Neutrophil (primary cell): ENCODE results near the gene CATSPER3.

Experiments used
- H3K27ac ChIP-seq: fragments of 200-600 bp; sonication (generic); 2 replicates; pipeline ENCODE4 v1.5.1; 2016; ENCODE audit warnings: mild to moderate bottlenecking, moderate library complexity
- H3K27me3 ChIP-seq: fragments of 200-600 bp; sonication (generic); 2 replicates; pipeline ENCODE4 v1.6.0; 2016; ENCODE audit warnings: mild to moderate bottlenecking
- H3K36me3 ChIP-seq: fragments of 200-600 bp; sonication (generic); 2 replicates; pipeline ENCODE4 v1.5.1; 2017
- H3K4me1 ChIP-seq, 2 experiments: fragments of 200-600 bp in 1 of 2; sonication (generic) in 1 of 2; 1 replicate in 1 of 2; 2 replicates in 1 of 2; pipeline versions ENCODE4 v1.5.1 to v1.6.1; 2013 to 2016; ENCODE audit warnings: low read depth in 1 of 2, low read length in 1 of 2, mild to moderate bottlenecking in 1 of 2, moderate library complexity in 1 of 2; ENCODE audit not compliant: control insufficient read depth in 1 of 2, insufficient read depth in 1 of 2
- H3K4me3 ChIP-seq, 2 experiments: fragments of 200-600 bp in 1 of 2; sonication (generic) in 1 of 2; 1 replicate in 1 of 2; 2 replicates in 1 of 2; pipeline ENCODE4 v1.5.1; 2013 to 2016; ENCODE audit warnings: low read depth in 1 of 2, low read length in 1 of 2, mild to moderate bottlenecking in 1 of 2, moderate library complexity in 1 of 2
- H3K9me3 ChIP-seq: fragments of 200-600 bp; sonication (generic); 2 replicates; pipeline ENCODE4 v1.5.1; 2016
- TF ChIP-seq, protein P1 (sequence below): fragments of 200-600 bp; sonication (generic); IDR thresholded peaks from 2 replicates; pipeline ENCODE4 v1.5.1; 2016; ENCODE audit warnings: antibody characterized with exemption

Gene CATSPER3

GRCh38 chr5:135041145-135041587 is 73.5 kb downstream of the CATSPER3 start:
- Histone ChIP-seq H3K9me3 (no peaks in the 10 kb centered on the region), H3K4me3 (no peak overlapping the region), H3K27ac (no peak overlapping the region), H3K27me3 (peaks cover 100% of the 10 kb centered on the region), H3K36me3 (no peaks in the 10 kb centered on the region), H3K4me1 (peaks cover 0 to 15% of the 10 kb centered on the region in 2 experiments)
- TF ChIP-seq, protein P1, sequence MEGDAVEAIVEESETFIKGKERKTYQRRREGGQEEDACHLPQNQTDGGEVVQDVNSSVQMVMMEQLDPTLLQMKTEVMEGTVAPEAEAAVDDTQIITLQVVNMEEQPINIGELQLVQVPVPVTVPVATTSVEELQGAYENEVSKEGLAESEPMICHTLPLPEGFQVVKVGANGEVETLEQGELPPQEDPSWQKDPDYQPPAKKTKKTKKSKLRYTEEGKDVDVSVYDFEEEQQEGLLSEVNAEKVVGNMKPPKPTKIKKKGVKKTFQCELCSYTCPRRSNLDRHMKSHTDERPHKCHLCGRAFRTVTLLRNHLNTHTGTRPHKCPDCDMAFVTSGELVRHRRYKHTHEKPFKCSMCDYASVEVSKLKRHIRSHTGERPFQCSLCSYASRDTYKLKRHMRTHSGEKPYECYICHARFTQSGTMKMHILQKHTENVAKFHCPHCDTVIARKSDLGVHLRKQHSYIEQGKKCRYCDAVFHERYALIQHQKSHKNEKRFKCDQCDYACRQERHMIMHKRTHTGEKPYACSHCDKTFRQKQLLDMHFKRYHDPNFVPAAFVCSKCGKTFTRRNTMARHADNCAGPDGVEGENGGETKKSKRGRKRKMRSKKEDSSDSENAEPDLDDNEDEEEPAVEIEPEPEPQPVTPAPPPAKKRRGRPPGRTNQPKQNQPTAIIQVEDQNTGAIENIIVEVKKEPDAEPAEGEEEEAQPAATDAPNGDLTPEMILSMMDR, result no peak

- Histone ChIP-seq H3K27me3 (peaks cover 100% of the 10 kb centered on the region), H3K4me3 (no peak overlapping the region), H3K36me3 (no peaks in the 10 kb centered on the region), H3K27ac (no peak overlapping the region), H3K4me1 (peaks cover 0 to 15% of the 10 kb centered on the region in 2 experiments), H3K9me3 (no peaks in the 10 kb centered on the region)
- TF ChIP-seq, protein P1, result no peak
Observed at GRCh38 chr5:135041726-135042125, 74.0 kb downstream of the CATSPER3 start.

GRCh38 chr5:135042595-135042994 is 74.9 kb downstream of the CATSPER3 start:
- peaks cover 100% of the 10 kb centered on the region for H3K27me3 ChIP-seq

DNA sequence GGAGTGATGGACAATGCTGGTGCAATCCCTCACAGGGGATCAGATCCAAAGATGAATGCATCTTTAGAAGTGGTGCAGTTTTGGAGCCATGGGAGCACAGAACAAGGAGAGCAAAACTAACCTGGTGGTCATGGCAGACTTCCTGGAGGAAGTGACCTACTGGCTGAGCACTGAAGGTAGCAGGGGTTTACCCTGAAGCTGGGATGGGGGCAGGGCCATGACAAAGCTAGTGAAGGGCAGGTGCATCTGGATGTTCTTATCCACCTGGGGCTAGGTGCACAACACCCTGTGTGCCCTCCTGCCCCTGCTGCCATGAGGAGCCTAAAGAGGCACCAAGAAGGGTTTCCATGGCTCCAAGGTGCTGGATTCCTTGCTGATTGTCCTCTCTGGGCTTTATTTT is 77.8 kb downstream of the CATSPER3 start:
- TF ChIP-seq, protein P1, result no peak
- peaks cover 0 to 4% of the 10 kb centered on the region in 2 experiments for H3K4me1 ChIP-seq
- H3K9me3 ChIP-seq, result no peaks in the 10 kb centered on the region
- no peak overlapping the region for H3K27ac ChIP-seq
- peaks cover 100% of the 10 kb centered on the region for H3K27me3 ChIP-seq
- no peaks in the 10 kb centered on the region for H3K36me3 ChIP-seq
- H3K4me3 ChIP-seq, result no peak overlapping the region

More at GRCh38 chr5:135042595-135042994, 74.9 kb downstream of the CATSPER3 start:
- no peaks in the 10 kb centered on the region for H3K9me3 ChIP-seq
- peaks cover 0 to 15% of the 10 kb centered on the region in 2 experiments for H3K4me1 ChIP-seq
- no peaks in the 10 kb centered on the region for H3K36me3 ChIP-seq
- TF ChIP-seq, protein P1, result no peak
- no peak overlapping the region for H3K27ac ChIP-seq
- H3K4me3 ChIP-seq, result no peak overlapping the region

- TF ChIP-seq, protein P1, result no peak
- Histone ChIP-seq H3K4me1 (peaks cover 0 to 4% of the 10 kb centered on the region in 2 experiments), H3K27me3 (peaks cover 100% of the 10 kb centered on the region), H3K36me3 (no peaks in the 10 kb centered on the region), H3K27ac (no peak overlapping the region), H3K9me3 (no peaks in the 10 kb centered on the region), H3K4me3 (no peak overlapping the region)
Observed at GRCh38 chr5:135046661-135047346, 79.1 kb downstream of the CATSPER3 start.
